PC-9 (cell line): ENCODE measurements around the gene ID2. TPM values are rescaled to one million over a fixed set of nuclear protein-coding genes. Genes with fewer than 3 reads are reported as not detected.
A peak's percentile ranks its signal among the peaks of the same experiment; 100 is the strongest.

Source experiments
- BruUV-seq: library from RNA; stranded (reverse); fragments of 400-500 nt; replicated peaks from 2 replicates; lab custom pipeline; 2021; lab: Mats Ljungman, UMichigan
- CTCF ChIA-PET: fragments of 300-600 bp; sonication (Branson Sonifier 250); formaldehyde crosslinking; loops from one replicate; lab custom pipeline; 2022; ENCODE audit warnings: antibody characterized with exemption; lab: Charles Lee
- POLR2A ChIA-PET: fragments of 300-600 bp; sonication (Branson Sonifier 250); formaldehyde crosslinking; loops from one replicate; lab custom pipeline; 2022; ENCODE audit warnings: antibody characterized with exemption; ENCODE audit not compliant: unreplicated experiment; lab: Charles Lee
- DNase-seq, 2 experiments: peaks; one replicate each; pipeline versions ENCODE4 v3.0.0 to v3.0.0-alpha.2; 2015 to 2022; ENCODE audit warnings: mixed read lengths in 1 of 2
- H2AFZ ChIP-seq: fragments of 200-600 bp; sonication (generic); 2 replicates; pipeline ENCODE4 v1.8.1; 2017; ENCODE audit warnings: antibody characterized with exemption
- H3F3A ChIP-seq: fragments of 200-600 bp; sonication (generic); 2 replicates; pipeline ENCODE4 v1.8.1; 2017; ENCODE audit warnings: antibody characterized with exemption, mild to moderate bottlenecking, low read depth; ENCODE audit not compliant: insufficient read depth
- H3K27ac ChIP-seq: fragments of 200-600 bp; sonication (generic); 2 replicates; pipeline ENCODE4 v1.6.1; 2016; ENCODE audit warnings: mixed run types
- H3K27me3 ChIP-seq: fragments of 200-600 bp; sonication (generic); 2 replicates; pipeline ENCODE4 v1.6.1; 2016; ENCODE audit warnings: low read depth, mixed run types; ENCODE audit not compliant: insufficient read depth
- H3K36me3 ChIP-seq: fragments of 200-600 bp; sonication (generic); 2 replicates; pipeline ENCODE4 v1.6.1; 2016; ENCODE audit warnings: low read depth, mixed run types
- H3K4me1 ChIP-seq: fragments of 200-600 bp; sonication (generic); replicated peaks from 2 replicates; pipeline ENCODE4 v1.6.1; 2016; ENCODE audit warnings: mixed run types; ENCODE audit not compliant: insufficient read depth
- H3K4me2 ChIP-seq: fragments of 200-600 bp; sonication (generic); 2 replicates; pipeline ENCODE4 v1.6.1; 2017; ENCODE audit warnings: mixed run types
- H3K4me3 ChIP-seq: fragments of 200-600 bp; sonication (generic); 2 replicates; pipeline ENCODE4 v1.6.1; 2016; ENCODE audit warnings: mixed run types
- H3K79me2 ChIP-seq: fragments of 200-600 bp; sonication (generic); 2 replicates; pipeline ENCODE4 v1.6.1; 2017; ENCODE audit warnings: low read depth, mixed run types
- H3K9me2 ChIP-seq: fragments of 200-600 bp; sonication (generic); 2 replicates; pipeline ENCODE4 v1.8.1; 2017; ENCODE audit warnings: mild to moderate bottlenecking; ENCODE audit not compliant: insufficient read depth
- H3K9me3 ChIP-seq: fragments of 200-600 bp; sonication (generic); 2 replicates; pipeline ENCODE4 v1.8.1; 2016; ENCODE audit warnings: low read depth; ENCODE audit not compliant: insufficient read depth
- H4K20me1 ChIP-seq: fragments of 200-600 bp; sonication (generic); 2 replicates; pipeline ENCODE4 v1.8.1; 2017; ENCODE audit not compliant: insufficient read depth
- EZH2 ChIP-seq: fragments of 200-600 bp; sonication (generic); IDR thresholded peaks from 2 replicates; pipeline ENCODE4 v1.8.0; 2017; ENCODE audit warnings: antibody characterized with exemption, low read depth
- intact Hi-C: fragments of 100-400 bp; cut with micrococcal nuclease; formaldehyde crosslinking; loops from one replicate; pipeline ENCODE4 v1.10.0; 2022; ENCODE audit not compliant: unreplicated experiment
- total RNA-seq: library from RNA; stranded (reverse); gene quantifications from 2 replicates; pipeline ENCODE4 v1.2.3, GENCODE V29; 2021
- TF ChIP-seq, protein P1 (sequence below): fragments of 200-600 bp; sonication (generic); conservative IDR thresholded peaks from 2 replicates; pipeline ENCODE4 v1.6.1; 2017; ENCODE audit warnings: mixed run types, antibody characterized with exemption, mild to moderate bottlenecking, moderate library complexity

ID2 gene
- total RNA-seq, 1 experiment from 2014 or later = 0.61 TPM

DNA sequence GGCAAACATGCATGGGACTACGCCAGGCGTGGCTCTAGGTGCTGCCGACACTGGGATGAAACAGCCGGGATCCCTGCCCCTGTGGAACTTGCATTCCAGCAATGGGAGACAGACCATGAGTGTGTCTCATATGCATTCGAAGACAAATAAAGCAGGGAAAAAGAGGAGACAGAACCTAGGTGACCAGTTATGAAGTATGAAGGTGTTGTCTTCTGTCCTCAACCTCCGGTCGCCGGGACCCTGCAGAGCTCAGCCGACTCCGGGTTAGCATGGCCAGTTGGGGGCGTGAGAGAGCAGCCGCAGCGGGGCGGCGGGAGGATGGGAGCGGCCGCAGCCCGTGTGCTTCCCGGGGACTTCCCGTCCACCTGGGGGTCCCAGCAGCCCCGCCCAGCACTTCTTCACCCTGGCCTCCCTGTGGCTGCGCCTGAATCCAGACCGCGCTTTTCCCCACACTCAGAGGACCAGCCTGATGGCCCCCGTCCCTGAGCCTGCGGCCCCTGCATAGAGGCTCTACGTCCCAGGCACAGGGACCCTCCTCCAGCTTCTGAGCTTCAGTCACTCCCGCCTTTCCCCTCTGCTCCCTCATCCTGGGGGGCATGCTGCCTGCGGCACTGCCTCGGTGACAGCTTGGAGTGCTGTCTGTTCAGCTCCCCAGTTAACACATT, 11.4 kb downstream of the ID2 start:
- no TSS peak for BruUV-seq
- Histone ChIP-seq H2AFZ (no peak overlapping the region), H3K9me2 (no peaks in the 10 kb centered on the region), H3K4me2 (no peak overlapping the region), H3K27me3 (peaks cover 65% of the 10 kb centered on the region), H3K9me3 (no peaks in the 10 kb centered on the region), H3K4me1 (no peaks in the 10 kb centered on the region), H3F3A (no peaks in the 10 kb centered on the region), H3K27ac (no peak overlapping the region), H4K20me1 (no peaks in the 10 kb centered on the region), H3K79me2 (no peaks in the 10 kb centered on the region), H3K4me3 (no peak overlapping the region), H3K36me3 (no peaks in the 10 kb centered on the region)
- ChIA-PET CTCF (interaction anchor here (0.5 kb wide), 1 partner anchor 447 kb away, joined by 3 read pairs; no protein-coding TSS in a partner anchor), POLR2A (no interaction called here)
- no peak for TF ChIP-seq EZH2
- TF ChIP-seq, protein P1, sequence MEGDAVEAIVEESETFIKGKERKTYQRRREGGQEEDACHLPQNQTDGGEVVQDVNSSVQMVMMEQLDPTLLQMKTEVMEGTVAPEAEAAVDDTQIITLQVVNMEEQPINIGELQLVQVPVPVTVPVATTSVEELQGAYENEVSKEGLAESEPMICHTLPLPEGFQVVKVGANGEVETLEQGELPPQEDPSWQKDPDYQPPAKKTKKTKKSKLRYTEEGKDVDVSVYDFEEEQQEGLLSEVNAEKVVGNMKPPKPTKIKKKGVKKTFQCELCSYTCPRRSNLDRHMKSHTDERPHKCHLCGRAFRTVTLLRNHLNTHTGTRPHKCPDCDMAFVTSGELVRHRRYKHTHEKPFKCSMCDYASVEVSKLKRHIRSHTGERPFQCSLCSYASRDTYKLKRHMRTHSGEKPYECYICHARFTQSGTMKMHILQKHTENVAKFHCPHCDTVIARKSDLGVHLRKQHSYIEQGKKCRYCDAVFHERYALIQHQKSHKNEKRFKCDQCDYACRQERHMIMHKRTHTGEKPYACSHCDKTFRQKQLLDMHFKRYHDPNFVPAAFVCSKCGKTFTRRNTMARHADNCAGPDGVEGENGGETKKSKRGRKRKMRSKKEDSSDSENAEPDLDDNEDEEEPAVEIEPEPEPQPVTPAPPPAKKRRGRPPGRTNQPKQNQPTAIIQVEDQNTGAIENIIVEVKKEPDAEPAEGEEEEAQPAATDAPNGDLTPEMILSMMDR = no peak; the same call in 1 of the 2 replicates
- peak in 1 of 2 experiments; percentile 21 for DNase-seq
- intact Hi-C loops = no loop called here

- Histone ChIP-seq H3K27me3 (peaks cover 61% of the 10 kb centered on the region), H3K36me3 (no peaks in the 10 kb centered on the region), H3K4me3 (no peak overlapping the region), H3K9me2 (no peaks in the 10 kb centered on the region), H3K27ac (no peak overlapping the region), H3K4me2 (no peak overlapping the region), H4K20me1 (no peaks in the 10 kb centered on the region), H3F3A (no peaks in the 10 kb centered on the region), H2AFZ (no peak overlapping the region), H3K4me1 (no peaks in the 10 kb centered on the region), H3K9me3 (no peaks in the 10 kb centered on the region), H3K79me2 (no peaks in the 10 kb centered on the region)
- BruUV-seq = no TSS peak
- TF ChIP-seq, protein P1 = no peak
- TF ChIP-seq EZH2 = no peak
- ChIA-PET POLR2A (no interaction called here), CTCF (no interaction called here)
- intact Hi-C loops = no loop called here
- no peak for DNase-seq
These were observed 12.9 kb downstream of the ID2 start for GRCh38 chr2:8694737-8695136.

- no peak for DNase-seq
- H3K4me3 ChIP-seq = no peak overlapping the region
- BruUV-seq = no TSS peak
- H3K9me2 ChIP-seq = no peaks in the 10 kb centered on the region
- H3F3A ChIP-seq = no peaks in the 10 kb centered on the region
- no peaks in the 10 kb centered on the region for H3K79me2 ChIP-seq
- ChIA-PET POLR2A (no interaction called here), CTCF (no interaction called here)
- TF ChIP-seq, protein P1 = no peak
- TF ChIP-seq EZH2 = no peak
- H3K4me2 ChIP-seq = no peak overlapping the region
- no peaks in the 10 kb centered on the region for H4K20me1 ChIP-seq
- H3K27me3 ChIP-seq = peaks cover 57% of the 10 kb centered on the region
- intact Hi-C loops = no loop called here
- no peaks in the 10 kb centered on the region for H3K36me3 ChIP-seq
- no peak overlapping the region for H2AFZ ChIP-seq
- H3K27ac ChIP-seq = no peak overlapping the region
- no peaks in the 10 kb centered on the region for H3K9me3 ChIP-seq
- no peaks in the 10 kb centered on the region for H3K4me1 ChIP-seq
These were observed 15.3 kb downstream of the ID2 start for GRCh38 chr2:8697190-8697589.
